ENCODE results near the gene ASRGL1.

The ASRGL1 gene

DNA sequence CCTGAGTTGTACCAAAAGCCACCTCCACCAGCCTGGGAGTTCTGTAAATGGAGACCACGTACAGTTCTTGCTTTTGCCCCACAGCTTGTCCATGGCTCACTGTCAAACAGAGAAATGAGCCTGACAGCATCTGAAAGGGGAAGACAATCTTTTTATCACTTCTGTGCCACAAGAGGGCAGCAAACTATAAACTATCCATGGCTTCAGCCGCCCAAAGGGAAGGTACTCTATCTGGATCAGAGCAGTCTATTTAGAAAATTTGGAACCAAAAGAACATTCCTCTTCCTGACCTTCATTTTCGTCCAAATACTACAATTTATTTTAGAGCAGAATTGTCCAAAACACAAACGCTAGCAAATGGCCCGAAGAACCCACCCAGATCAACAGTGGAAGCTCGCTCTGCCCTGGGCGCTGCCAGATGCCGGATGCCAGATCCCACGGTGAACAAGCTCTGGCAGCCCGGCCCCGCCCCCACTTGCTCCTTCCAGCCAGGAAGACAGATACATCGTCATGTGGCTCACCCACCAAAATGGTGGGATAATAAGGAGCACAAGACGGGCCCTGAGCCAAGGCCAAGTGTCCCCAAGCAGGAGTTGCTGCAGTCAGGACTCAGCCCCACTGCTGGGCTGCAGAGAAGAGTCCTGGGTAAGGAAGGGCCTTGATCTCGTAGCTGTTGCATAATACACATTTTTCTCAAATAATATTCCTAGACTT lies 57.7 kb downstream of the ASRGL1 start:
- peak in 1 of 2 experiments; percentile 74 for DNase-seq

DNA sequence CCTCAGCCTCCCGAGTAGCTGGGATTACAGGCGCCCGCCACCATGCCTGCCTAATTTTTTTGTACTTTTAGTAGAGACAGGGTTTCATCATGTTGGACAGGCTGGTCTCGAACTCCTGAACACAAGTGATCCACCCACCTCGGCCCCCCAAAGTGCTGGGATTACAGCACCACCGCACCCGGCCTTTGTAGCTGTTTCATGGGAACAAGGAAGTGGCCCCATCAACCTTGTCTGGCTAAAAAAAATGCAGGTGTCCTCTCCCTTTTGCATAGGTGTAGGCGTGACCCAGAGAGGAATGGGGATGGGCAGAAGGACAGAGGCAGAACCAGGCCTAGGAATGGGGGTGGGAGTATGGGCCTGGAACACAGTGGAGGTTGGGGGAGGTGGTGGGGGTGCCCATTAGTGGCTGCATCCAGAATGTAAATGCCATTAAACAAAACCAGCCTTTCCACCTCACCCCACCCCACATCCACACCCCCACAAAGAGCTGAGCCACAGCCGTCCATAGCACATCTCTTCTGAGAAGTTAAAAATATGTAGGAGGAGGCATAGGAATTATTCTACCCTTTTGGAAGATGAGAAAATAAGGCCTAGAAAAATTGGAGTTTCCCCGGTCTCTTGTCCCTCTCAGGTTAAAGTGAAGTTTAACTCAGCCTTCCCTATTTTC lies 58.8 kb downstream of the ASRGL1 start:
- no peak for DNase-seq

DNA sequence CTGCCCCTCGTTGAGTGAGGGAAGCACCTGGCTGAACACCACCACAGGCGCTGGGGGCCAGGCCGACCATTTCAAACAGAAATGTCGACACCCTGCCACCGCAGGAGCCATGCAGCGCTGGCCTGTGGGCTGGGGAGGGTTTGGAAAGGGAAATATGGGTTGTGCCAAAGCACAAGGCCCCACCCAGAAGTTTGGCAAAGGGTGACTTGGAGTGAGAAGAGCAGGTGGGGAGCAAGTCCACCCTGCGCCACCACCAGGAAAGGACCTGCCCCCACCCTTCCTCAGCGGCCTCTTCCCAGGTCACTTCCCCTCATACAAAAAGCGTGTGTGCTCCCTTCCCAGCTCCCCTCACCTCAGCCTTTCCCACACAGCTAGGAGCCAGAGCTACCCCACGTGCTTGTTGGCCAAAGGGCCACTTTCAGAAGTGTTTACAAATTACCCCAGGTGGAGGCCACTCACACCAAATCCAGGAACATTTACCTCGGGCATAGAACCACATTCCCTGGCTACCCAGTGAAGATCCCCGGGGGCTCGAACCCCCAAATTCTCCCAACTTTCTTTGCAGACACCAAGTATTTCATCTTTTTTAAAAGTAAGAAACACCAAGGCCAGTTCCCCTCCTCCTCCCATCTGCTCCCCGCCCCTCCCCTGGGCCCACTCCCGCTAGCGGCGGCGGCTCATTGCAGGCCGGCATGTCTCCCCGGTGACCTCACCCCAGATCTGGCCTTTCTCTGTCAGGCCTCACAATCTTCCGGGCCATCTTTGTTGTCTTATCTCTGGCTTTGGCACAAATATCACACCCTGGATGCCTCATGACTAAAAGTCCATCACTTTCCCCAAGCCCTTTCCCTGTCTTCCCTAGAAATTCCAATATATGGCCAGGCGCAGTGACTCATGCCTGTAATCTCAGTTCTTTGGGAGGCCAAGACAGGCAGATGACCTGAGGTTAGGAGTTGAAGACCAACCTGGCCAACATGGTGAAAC lies 61.1 kb downstream of the ASRGL1 start:
- DNase-seq, result no peak

DNA sequence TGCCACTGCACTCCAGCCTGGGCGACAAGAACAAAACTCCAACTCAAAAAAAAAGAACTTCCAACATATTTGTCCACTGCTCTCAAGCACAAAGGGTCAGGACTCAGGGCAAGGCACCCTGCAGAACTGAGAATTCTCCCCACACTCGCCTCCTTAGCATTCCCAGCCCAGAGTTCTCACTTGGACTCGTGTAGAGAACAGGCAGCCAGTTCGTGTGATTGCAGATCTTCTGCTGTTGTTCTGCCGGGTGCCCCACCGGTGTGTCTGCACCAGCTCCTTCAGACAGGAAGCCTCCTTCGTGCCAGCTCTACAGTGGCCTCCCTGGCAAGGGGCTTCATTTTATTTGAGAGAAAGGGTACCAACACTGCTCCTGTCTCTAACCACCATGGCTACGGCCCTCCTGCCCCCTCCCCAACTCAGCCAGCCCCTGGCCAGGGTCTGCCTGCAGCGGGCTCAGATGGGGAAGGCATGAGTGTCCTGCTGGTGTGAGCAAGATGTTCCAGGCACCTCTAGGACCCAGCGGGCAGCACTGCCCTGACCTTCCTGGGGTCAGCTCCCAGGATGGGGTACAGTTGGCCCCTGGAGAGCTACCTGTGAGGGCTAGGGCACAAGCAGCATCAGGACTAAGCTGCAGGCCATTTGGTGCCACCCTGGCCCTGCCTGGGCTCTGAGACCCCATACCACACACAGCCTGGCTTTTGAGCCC lies 62.1 kb downstream of the ASRGL1 start:
- DNase-seq, result no peak

DNA sequence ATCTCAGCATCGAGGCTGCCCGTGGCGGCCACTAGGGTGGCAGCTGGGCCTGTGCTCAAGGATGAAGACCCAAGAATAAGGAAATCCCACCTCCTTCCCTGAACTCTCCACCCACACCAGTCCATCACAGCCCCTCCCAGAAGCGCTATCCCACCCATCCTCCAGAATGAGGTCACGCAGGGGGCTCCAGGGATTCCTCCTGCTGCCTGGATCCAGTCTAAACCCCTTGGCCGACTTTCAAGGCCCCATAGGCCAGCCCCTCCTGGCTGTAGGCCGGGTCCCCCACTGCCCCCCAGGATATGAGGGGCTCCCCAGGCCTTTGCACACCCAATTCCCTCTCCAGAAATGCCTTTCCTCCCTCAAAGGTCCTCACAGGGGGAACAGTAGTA lies 62.6 kb downstream of the ASRGL1 start:
- no peak for DNase-seq

DNA sequence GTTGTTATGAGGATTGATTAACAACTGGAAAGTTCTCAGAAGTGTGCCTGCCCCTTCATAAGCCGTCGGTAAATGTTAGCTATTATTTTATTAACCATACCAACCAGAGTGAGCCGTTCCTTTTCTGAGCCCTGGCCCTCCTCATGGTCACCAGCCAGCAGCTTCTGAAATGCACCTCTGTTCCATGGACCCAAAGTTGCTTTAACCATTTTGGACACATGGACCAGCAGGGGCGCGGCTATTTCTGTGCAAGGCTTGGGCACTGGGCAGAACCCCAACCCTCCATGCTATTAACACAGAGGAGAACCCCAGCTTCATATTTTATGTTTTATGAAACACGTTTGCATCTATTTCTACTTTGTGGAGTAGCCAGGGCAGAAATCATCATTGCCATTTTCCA lies 63.0 kb downstream of the ASRGL1 start:
- no peak for DNase-seq

DNA sequence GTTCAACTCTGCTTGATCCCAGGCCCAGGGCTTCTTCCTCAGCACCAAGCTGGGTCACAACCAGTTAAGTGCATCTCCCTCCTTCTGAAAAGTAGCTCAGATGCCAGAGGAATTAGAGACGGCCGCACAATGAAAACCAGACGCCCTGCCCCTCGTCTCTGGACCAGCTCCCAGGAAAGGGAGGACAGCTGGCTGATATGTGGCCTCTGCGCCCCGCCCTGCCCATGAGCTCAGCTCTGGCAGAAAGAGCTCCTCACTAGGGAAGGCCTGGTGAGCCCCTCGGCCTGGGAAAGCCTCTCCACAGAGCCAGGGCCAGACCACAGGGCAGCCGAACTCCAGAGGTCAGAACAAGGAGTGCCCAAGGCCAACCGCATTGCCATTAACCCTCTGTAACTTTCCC lies 63.5 kb downstream of the ASRGL1 start:
- DNase-seq, result no peak

DNA sequence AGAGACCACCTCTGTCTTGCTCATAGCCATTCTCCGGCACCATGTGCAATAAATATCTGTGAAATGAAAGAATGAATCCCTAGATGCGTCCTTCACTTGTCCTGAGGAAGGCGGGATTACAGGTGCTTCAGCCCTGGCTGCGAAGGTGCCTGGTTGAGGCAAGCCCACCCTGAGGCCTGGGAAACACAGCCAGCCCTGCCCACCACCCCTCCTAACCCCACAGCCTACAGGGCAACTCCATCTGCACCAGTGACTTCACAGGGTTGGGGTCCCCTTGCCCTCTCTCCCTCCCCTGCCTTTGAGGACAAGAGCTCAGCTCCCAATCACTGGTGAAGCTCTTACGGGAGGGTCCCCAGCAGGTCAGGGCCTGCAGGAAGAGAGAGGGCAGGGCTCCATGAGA lies 64.1 kb downstream of the ASRGL1 start:
- no peak for DNase-seq

DNA sequence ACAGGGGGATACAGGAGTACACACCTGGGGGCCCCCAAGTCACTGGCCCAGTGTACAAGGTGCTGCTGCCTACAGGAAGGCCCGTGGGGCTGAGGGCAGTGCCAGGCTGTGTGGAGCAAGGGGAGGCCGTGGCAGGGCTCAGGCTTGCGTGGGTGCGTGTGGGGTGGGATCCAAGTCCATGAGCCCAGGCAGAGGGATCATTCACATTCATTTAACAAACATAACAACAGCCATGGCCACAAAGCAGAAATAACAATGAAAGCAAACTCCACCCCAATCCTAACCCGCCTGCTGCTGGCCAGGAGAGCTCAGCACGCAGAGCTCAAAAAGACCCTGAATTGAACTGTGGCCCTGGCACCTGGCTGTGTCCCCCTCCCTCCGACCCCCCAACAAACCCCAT lies 64.6 kb downstream of the ASRGL1 start:
- no peak for DNase-seq

DNA sequence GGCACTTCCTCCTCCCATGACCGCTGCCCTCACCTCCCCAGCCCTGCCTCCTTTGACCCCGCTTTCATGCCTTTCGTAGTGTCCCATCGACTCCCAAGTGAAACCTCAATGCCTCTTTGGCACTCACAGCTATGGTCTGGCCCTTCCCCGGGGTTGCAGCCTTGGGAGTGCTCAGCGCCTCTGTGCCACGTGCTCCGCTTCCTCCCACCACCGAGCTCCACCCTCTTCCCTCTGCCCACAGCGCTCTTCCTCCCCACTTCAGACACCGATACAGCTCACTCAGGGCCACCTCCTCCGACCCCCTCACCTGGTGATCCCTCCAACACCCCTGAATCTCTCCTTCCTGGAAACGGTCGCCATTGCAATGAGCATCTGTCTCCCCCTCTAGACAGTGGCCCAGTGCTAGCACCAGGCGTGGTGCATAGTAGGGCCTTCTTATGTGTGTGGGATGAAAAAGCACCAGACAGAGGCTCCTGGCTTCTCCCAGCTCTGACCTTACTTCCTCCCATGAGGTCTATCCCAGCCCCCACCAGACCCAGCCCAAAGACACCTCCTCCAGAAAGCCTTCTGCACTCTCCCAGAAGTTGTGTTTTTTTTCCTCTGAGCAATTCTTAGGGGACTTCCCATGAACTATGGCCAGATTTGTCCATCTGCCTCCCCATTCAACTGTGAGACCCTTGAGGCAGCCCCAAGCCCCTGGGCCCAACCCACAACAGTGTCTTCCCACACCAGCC lies 65.1 kb downstream of the ASRGL1 start:
- no peak for DNase-seq

DNA sequence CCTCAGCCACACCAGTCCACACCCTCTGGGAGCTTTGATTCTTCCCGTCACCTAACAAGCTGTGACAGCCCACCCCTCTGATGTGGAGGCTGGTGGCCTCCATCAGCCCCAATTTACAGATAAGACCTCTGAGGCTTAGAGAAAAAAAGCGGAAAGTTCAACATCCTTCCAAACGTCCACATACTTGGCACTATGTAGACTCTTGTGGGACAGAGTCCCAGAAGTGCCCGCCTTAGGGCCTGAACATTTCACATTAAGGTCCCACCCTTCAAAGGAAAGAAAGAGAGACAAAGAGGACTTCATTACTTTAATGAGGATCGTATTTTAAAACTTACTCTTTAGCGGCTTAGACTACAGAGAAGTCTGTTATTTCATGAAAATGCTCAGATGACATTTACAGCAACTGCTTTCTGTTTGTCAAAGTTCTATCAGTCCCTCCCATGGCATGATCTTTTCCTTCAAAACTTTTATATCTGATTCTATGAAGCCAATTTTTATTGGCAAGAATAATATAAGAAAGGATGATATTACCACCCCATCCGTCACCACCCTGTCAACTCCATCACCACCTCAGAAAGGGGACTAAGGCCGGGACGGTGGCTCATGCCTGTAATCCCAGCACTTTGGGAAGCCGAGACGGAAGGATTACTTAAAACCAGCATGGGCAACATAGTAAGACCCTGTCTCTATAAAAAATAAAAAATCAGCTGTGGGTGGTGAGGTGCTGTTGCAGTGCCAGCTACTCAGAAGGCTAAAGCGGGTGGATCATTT lies 65.9 kb downstream of the ASRGL1 start:
- no peak for DNase-seq

DNA sequence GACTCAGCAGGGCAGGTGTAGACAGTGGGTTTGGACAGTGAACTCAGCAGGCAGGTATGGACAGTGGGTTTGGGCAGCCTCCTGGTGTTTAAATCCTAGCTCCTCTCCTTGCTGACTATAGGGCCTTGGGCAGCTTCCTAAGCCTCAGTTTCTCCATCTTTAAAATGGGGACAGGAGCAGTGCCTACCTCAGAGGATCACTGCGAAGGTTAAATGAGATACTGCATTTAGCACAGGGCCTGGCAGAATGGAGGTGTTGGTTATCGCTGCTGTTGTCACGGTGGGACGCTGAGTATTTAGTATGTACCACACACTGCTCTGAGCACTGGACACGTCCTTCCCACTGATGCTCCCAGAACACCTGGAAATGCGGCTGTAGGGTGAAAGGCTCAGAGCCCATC lies 67.2 kb downstream of the ASRGL1 start:
- no peak for DNase-seq

DNA sequence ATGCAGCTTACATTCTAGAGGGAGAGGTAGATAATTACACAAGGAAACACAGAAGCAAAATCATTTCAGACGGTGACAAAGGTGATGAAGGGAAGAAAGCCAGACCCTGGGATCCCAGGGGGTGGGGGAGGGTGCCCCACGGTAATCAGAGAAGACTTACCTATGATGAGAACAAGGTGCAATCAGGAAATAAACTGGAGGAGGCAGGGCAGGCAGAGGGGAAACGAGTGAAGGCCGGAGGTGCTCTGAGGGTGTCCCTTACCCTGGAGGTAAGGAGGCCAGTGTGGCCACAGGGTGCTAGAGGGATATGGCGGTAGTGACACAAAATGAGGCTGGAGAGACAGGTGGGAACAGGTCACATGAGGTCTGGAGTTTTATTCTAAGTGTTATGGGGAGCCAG lies 67.7 kb downstream of the ASRGL1 start:
- DNase-seq, result no peak

DNA sequence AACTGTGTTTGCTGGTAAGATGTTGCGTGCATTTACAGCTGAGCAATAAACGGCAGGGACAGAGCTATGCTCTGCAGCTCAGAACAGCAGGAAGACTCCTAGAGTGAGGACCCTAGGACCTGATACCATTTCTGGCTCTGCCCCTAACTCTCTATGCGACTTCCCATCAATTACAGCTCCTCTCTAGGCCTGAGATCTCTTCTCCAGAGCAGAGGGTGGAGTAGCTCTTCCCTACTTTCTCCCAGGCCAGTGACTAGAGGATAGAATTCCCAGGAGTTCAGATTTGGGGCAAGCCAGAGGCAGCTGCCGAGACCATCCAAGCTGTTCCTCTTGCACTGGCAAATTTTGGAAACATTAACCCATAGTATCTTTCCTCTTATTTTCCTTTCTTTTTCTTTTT lies 68.8 kb downstream of the ASRGL1 start:
- DNase-seq, result no peak

DNA sequence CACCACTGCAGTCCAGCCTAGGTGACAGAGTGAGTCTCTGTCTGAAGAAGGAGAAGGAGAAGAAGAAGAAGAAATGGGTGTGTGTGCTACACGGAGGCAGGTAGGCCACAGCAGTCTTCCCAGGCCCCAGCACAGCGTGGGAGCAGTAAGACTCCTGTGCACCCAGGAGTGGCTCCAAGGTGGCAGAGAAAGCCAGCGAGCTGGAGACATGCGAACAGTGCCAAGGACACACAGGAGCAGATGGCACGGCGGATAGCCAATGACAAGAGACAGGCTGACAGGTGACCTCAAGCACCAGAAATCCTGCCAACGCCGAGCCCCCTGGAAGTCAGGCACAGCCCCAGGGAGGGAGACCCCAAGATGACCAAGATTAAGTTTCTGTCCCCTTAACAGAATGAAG lies 72.6 kb downstream of the ASRGL1 start:
- DNase-seq, result no peak

DNA sequence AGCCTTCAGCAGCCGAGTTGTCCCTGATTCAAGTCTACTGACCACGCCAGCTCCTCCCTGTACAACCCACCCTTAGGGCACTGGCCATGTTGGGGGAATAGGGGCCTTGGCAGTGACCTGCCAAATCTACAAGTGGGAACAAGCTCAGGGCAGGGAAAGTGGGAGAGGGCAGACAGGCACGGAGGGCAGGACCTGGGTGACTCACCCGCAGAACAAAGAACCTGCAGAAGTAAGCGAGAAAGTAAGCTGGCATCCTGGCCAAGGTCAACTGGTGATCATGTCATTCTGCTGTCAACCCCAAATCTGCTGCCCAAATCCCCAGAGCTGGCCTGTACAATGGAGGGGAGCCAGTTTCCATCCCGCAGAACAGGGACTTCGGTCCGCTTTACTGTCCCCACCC lies 73.7 kb downstream of the ASRGL1 start:
- no peak for DNase-seq

DNA sequence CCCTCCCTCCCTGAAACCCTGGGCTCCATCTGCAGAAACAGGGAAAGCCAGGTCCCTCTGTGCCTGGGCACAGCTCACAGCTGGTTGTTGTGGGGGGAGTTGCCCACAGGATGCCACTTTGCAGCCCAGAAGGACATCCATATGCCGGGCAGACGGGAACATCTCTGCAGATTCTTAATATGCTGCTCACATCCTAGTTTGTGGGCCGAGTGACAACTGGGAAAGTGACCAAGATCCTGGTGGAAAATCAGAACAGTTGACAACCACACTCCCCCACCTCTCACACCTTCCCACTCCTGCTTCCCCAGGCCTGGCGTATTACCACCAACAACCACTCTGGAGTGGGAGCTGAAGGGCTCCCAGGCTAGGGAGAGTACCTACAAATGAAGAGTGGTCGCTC lies 74.3 kb downstream of the ASRGL1 start:
- DNase-seq, result no peak

DNA sequence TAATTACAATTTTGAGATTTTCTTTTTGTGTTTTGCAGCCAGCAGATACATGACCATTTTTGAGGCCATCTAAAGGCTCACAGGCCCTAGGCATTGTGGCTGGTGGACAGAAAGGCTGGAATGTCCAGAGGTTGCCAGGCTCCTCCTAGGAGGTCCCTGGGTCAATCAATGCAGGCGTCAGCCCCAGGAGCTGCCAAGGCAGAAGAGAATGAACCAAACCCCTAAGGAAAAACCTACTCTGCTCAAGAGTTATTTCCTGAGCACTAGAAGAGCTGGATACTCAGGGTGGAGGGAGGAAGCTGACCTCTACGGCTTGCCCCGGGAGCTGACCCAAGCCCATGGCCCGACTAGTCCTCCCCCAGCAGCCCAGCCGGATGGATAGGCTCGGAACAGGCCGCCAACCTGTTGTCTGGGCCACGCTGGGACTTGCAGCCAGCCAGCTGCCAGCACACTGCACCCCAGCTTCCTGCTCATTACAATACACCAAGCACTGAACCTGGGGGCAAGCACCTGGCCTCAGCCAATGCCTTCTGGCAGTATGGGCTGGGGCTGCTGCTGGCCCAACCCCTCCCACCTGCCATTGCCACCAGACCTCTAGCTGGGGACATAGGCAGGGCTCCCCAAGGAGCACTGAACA lies 75.9 kb downstream of the ASRGL1 start:
- DNase-seq, result no peak

DNA sequence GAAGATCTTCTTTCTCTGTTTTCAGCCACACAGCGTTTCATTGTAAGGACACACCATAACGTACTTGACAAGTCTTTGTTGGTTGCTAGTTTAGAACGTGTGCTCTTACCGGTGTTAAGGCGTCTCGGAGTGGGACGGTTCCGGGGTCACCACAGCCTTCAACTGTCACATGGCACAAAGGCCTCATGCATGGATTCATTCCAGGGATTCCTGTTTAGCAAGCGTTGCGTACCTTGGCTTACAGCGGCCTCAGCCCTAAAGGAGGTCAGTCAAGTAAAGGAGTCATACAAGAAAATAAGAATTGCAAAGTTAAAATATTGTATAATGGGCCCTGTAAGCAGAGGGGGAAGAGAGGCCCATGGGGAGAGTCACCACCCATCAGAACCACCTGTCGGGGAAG lies 79.3 kb downstream of the ASRGL1 start:
- DNase-seq, result no peak

DNA sequence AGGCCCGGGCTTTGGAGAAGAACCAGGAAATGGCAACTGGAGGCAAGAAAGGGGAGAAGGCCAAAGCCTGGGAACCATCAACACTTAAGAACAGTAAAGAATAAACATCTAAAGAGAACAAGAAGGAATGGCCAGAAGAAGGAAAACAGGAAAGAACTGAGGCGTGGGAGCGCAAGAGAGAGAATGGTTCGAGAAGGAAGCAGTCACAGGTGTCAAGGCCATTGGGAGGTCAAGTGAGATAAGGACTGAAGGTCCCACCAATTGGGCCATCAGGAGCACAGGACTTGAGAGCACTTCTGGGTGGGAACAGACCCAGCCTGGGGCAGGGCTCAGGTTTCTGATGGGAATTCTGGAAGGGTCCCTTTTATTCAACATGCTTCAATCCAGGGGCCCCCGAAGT lies 80.9 kb downstream of the ASRGL1 start:
- no peak for DNase-seq

DNA sequence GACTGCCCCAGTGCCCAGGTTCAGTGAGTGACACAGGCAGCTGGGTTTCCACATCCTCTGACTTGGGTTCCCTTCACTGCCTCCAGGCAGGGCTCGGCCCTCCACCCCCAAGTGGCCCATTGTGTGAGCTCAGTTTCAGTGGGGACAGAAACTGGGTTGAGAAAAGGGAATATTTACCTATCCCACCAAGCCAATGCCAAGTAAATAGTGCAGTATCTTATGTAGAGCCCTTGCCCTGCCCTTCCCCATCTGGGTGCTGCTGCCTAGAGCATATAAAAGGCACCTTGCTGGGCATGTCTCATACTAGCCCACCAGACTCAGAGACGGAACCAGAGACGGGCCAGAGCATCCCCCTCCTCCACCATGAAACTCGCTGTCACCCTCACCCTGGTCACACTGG lies 81.5 kb downstream of the ASRGL1 start, which contains the start of gene SCGB1A1:
TSS of gene SCGB1A1 (plus strand) at position 301 of the 400 bp plus-strand sequence. CDS start at position 364, 63 bp downstream.
- no peak for DNase-seq
